ENCODE measurements around the gene FAM3D.
"Not testable (repeated sequence)": the region's sequence is repeated elsewhere in the genome, so short reads cannot be mapped to it uniquely, and the experiment has no call there.

FAM3D gene

GRCh38 chr3:58666683-58667082 is at the start of gene FAM3D:
Gene FAM3D, minus strand, starts transcription at chr3:58666774. Its CDS starts 11,211 bp downstream, at chr3:58655563.
- DNase-seq (ENCODE audit: low read depth): no peak

GRCh38 chr3:58713715-58714401 is 47.3 kb upstream of the FAM3D start:
- no peak for DNase-seq (ENCODE audit: low read depth)

GRCh38 chr3:58711871-58712270 is 45.3 kb upstream of the FAM3D start:
- DNase-seq (ENCODE audit: low read depth): no peak

GRCh38 chr3:58708983-58709382 is 42.4 kb upstream of the FAM3D start:
- DNase-seq (ENCODE audit: low read depth): not testable (repeated sequence)

- no peak for DNase-seq (ENCODE audit: low read depth)
These were observed 41.7 kb upstream of the FAM3D start for GRCh38 chr3:58708116-58708791.

GRCh38 chr3:58707390-58707930 is 40.9 kb upstream of the FAM3D start:
- DNase-seq (ENCODE audit: low read depth): no peak

GRCh38 chr3:58706395-58707167 is 40.0 kb upstream of the FAM3D start:
- no peak for DNase-seq (ENCODE audit: low read depth)

- no peak for DNase-seq (ENCODE audit: low read depth)
These were observed 38.2 kb upstream of the FAM3D start for GRCh38 chr3:58704745-58705144.

- not testable (repeated sequence) for DNase-seq (ENCODE audit: low read depth)
These were observed 37.7 kb upstream of the FAM3D start for GRCh38 chr3:58704304-58704703.

- no peak for DNase-seq (ENCODE audit: low read depth)
These were observed 31.7 kb upstream of the FAM3D start for GRCh38 chr3:58698246-58698645.

- no peak for DNase-seq (ENCODE audit: low read depth)
These were observed 31.0 kb upstream of the FAM3D start for GRCh38 chr3:58697561-58697960.

GRCh38 chr3:58696813-58697212 is 30.2 kb upstream of the FAM3D start:
- DNase-seq (ENCODE audit: low read depth): not testable (repeated sequence)

- DNase-seq (ENCODE audit: low read depth): no peak
These were observed 29.5 kb upstream of the FAM3D start for GRCh38 chr3:58696093-58696492.

- DNase-seq (ENCODE audit: low read depth): not testable (repeated sequence)
These were observed 28.7 kb upstream of the FAM3D start for GRCh38 chr3:58695284-58695683.

- no peak for DNase-seq (ENCODE audit: low read depth)
These were observed 27.6 kb upstream of the FAM3D start for GRCh38 chr3:58693940-58694850.

GRCh38 chr3:58692484-58692883 is 25.9 kb upstream of the FAM3D start:
- no peak for DNase-seq (ENCODE audit: low read depth)

GRCh38 chr3:58691997-58692396 is 25.4 kb upstream of the FAM3D start:
- DNase-seq (ENCODE audit: low read depth): no peak

GRCh38 chr3:58690490-58690889 is 23.9 kb upstream of the FAM3D start:
- DNase-seq (ENCODE audit: low read depth): no peak

GRCh38 chr3:58688574-58688973 is 22.0 kb upstream of the FAM3D start:
- no peak for DNase-seq (ENCODE audit: low read depth)

- DNase-seq (ENCODE audit: low read depth): no peak
These were observed 20.3 kb upstream of the FAM3D start for GRCh38 chr3:58686847-58687246.

GRCh38 chr3:58685641-58686040 is 19.1 kb upstream of the FAM3D start:
- DNase-seq (ENCODE audit: low read depth): no peak

GRCh38 chr3:58683466-58683865 is 16.9 kb upstream of the FAM3D start:
- DNase-seq (ENCODE audit: low read depth): no peak

Measured in activated T-cell treated with anti-CD3 and anti-CD28 coated beads for 1 hour (primary cell).